ENCODE data around the gene FOXS1.

FOXS1 gene

DNA sequence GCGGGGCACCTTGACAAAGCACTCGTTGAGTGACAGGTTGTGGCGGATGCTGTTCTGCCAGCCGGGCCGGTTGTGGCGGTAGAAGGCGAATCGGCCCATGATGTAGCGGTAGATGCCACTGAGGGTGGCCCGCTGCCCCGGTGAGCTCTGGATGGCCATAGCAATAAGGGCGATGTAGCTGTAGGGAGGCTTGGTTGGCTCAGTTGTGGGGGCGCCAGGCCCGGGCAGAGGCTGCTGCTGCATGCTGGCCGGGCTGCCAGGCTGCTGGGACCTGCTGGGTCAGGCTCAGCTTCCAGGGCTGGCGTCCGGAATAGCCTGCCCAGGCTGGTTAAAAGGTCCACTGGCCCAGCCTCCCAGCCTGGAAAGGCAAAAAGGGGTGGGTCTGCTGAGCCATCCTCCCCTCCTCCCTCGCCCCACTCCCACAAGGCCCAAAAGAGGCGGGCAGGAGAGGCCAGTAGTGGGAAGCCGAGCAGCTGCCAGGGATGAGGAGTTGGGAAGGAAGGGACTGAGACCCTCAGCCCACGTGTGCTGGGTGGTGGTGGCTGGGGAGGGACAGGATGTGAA is at the start of gene FOXS1:
TSS of gene FOXS1 (minus strand) at position 305 of the 564 bp plus-strand sequence. CDS start at position 243, 62 bp downstream.
- H3K4me3 ChIP-seq (ENCODE audit: low read depth, low read length) = no peak within 1 kb of the TSS
- TF ChIP-seq, protein P1, sequence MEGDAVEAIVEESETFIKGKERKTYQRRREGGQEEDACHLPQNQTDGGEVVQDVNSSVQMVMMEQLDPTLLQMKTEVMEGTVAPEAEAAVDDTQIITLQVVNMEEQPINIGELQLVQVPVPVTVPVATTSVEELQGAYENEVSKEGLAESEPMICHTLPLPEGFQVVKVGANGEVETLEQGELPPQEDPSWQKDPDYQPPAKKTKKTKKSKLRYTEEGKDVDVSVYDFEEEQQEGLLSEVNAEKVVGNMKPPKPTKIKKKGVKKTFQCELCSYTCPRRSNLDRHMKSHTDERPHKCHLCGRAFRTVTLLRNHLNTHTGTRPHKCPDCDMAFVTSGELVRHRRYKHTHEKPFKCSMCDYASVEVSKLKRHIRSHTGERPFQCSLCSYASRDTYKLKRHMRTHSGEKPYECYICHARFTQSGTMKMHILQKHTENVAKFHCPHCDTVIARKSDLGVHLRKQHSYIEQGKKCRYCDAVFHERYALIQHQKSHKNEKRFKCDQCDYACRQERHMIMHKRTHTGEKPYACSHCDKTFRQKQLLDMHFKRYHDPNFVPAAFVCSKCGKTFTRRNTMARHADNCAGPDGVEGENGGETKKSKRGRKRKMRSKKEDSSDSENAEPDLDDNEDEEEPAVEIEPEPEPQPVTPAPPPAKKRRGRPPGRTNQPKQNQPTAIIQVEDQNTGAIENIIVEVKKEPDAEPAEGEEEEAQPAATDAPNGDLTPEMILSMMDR (IDR thresholded peaks at IDR 0.05; ENCODE audit: low read depth, low read length) = no peak

DNA sequence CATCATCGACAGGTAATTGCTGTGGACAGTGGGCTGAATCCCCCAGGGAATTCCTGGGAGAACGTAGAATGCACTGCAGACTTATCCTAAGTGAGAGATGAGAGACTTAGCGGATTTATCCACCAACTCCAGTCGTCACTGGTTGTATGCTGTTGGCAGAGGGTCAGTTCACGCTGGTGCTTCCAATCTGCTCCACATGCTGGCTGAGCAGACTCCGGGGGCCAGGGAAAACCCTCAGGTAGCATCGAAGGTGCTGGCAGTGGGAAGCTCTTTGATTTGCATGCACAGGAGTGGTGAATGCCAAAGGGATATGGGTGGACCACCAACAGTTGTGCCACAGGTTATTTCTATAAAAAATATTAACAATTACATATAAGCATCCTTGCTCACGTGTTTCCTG is 45.2 kb upstream of the FOXS1 start:
- TF ChIP-seq, protein P1 (IDR thresholded peaks at IDR 0.05; ENCODE audit: low read depth, low read length) = no peak
- H3K4me3 ChIP-seq (ENCODE audit: low read depth, low read length) = no peak overlapping the region

DNA sequence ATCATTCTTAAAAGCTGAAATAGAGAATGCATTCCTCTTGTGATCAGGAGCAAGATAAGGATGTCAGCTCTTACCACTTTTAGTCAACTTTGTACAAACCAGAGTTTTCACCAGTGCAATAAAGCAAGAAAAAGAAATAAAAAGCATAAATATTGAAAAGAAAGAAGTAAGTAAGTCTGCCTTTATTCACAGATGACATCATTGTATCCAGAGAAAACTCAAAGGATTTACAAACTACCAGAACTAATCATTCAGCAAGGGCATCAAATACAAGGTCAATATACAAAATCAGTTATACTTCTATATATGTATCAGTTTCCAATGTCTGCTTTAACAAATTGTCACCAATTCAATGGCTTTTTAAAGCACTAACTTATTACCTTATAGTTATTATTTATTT is 38.4 kb upstream of the FOXS1 start:
- H3K4me3 ChIP-seq (ENCODE audit: low read depth, low read length) = no peak overlapping the region
- TF ChIP-seq, protein P1 (IDR thresholded peaks at IDR 0.05; ENCODE audit: low read depth, low read length) = no peak

DNA sequence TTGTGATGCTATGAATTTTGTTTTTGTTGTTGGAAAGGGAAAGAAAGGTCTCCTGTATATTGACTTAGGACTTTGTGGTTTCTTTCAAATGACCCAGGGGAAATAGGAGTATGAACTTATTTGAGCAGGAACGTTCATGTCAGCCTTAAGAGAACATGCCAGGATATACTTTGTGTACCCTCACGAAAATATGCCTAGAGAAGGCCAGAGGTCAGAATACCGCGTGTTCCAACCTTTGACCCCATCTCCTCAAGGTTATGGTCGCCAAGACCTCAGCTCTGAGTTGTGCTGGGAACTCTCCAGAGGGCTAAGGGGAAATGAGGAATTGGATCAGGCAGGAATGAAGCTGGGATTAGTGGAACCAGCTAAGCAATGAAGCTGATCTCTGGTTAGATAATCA is 36.5 kb upstream of the FOXS1 start:
- TF ChIP-seq, protein P1 (IDR thresholded peaks at IDR 0.05; ENCODE audit: low read depth, low read length) = no peak
- no peak overlapping the region for H3K4me3 ChIP-seq (ENCODE audit: low read depth, low read length)

DNA sequence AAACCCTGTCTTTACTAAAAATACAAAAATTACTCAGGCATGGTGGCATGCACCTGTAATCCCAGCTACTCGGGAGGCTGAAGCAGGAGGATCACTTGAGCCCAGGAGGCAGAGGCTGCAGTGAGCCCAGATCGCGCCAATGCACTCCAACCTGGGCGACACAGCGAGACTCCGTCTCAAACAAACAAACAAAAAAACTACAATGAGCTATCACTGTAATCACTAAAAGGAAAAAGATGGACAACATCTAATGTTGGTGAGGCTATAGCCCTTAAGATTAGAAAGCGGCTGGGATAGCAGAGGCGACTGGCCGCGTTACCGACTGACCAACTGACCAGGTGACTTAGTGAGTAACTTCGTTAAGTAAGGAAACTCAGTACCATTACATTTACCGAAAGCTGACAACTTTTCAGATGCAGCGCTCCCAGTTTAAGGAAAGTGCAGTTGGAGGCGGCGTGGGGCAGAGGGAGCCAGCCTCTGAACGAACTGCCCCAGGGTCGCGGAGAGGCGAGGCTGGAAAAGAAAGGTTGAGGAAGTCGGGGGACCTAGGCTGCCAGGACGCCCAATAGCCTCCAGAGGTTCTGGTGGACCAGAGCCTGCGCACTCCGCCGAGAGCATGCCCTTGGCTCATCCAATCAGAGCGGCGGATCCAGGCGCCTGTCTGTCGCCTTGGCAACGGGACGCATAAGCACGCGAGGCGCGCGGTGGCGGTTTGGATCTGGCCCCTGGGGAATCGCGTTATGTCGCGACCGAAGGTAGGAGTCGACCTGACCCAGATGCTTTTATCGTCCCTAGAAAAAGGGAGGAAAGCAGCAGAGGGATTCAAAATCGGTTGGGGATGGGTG is 34.0 kb upstream of the FOXS1 start:
- TF ChIP-seq, protein P1 (IDR thresholded peaks at IDR 0.05; ENCODE audit: low read depth, low read length) = no peak
- peak overlapping the region; percentile 68 for H3K4me3 ChIP-seq (ENCODE audit: low read depth, low read length)

DNA sequence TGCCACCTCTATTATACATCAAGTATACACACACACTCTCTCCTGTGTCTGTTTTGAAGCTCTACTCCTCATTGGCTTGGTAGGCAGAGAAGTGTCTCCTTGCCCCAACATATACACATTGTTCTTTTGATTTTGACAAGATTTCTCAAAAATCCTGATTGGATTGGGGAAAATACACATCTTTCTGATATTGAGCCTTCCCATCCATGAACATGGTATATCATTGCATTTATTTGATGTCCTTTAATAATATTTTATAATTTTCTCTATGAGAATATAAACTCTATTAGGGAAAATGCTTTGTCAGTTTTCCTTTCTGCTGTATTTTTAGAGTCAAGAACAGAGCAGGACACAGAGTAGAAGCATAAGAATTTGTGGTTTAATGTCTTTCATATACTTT is 32.3 kb upstream of the FOXS1 start:
- TF ChIP-seq, protein P1 (IDR thresholded peaks at IDR 0.05; ENCODE audit: low read depth, low read length) = no peak
- no peak overlapping the region for H3K4me3 ChIP-seq (ENCODE audit: low read depth, low read length)

DNA sequence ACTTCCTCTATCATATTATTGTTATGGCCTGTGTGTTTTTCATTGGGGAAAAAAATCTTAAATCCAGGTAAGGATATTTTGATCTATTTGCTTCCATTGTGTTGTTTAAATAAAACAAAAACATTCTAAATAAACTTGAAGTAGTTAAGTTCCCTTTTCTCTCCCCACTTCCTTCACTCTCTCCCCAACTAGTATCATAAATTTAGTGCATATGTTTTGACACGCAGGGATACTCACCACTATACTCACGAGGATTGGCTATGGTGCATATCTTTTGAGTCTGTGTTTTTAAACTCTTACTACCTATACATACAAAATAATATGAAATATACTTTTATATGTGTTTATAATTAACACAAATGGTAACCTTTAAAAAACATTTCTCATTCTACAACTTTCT is 30.3 kb upstream of the FOXS1 start:
- TF ChIP-seq, protein P1 (IDR thresholded peaks at IDR 0.05; ENCODE audit: low read depth, low read length) = no peak
- H3K4me3 ChIP-seq (ENCODE audit: low read depth, low read length) = no peak overlapping the region
